AG09309 (cell line): ENCODE data around the gene RCVRN.

Experiments
- DNase-seq: peaks from one replicate; pipeline ENCODE4 v3.0.0-alpha.2; 2010; ENCODE audit warnings: low read depth
- H3K4me3 ChIP-seq: 2 replicates; pipeline ENCODE4 v1.5.1; 2011; ENCODE audit warnings: mild to moderate bottlenecking, low read depth, low read length, moderate library complexity; ENCODE audit not compliant: control insufficient read depth
- TF ChIP-seq, protein P1 (sequence below): IDR thresholded peaks from 2 replicates; pipeline ENCODE4 v1.5.1; 2011; ENCODE audit warnings: mild to moderate bottlenecking, low read depth, low read length, inconsistent platforms; ENCODE audit not compliant: insufficient read depth, control insufficient read depth; ENCODE audit errors: missing control alignments

The RCVRN gene

DNA sequence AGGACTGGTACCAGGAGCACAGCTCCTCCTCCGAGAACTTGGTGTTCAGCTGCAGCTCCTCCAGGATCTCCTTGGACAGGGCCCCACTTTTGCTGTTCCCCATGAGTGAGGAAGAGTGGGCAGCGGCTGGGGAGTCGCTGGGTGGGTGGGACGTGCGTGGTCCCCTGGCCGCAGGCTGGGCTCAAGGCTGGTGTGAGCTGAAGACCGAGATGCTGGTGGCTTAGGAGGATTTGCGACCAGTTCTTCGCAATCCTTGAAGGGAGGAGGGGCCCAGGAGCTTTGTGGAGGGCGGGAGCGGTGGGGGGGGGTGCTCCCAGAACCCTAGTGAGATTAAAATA is at the start of gene RCVRN:
TSS of gene RCVRN (minus strand) at position 194 of the 338 bp plus-strand sequence. CDS start at position 103, 91 bp downstream.
- no peak for DNase-seq
- TF ChIP-seq, protein P1, sequence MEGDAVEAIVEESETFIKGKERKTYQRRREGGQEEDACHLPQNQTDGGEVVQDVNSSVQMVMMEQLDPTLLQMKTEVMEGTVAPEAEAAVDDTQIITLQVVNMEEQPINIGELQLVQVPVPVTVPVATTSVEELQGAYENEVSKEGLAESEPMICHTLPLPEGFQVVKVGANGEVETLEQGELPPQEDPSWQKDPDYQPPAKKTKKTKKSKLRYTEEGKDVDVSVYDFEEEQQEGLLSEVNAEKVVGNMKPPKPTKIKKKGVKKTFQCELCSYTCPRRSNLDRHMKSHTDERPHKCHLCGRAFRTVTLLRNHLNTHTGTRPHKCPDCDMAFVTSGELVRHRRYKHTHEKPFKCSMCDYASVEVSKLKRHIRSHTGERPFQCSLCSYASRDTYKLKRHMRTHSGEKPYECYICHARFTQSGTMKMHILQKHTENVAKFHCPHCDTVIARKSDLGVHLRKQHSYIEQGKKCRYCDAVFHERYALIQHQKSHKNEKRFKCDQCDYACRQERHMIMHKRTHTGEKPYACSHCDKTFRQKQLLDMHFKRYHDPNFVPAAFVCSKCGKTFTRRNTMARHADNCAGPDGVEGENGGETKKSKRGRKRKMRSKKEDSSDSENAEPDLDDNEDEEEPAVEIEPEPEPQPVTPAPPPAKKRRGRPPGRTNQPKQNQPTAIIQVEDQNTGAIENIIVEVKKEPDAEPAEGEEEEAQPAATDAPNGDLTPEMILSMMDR = no peak
- no peak within 1 kb of the TSS for H3K4me3 ChIP-seq

DNA sequence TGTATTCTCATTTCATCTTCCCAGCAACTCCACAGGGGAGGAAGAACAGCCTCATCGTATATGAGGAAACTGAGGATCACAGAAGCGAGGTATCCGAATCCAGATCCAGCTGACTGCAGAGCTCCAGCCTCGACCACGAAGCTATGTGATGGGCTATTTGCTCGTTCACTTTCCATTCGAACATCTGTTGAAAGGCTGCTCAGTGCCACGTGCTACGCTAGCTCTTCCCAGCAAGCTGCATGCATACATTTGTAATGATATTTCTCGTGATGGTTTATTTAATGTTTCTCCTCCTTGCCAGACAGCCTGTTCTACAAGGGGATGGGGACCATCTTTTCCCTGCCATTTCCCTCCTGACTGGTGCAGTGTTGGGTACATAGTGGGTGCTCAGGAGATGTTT is 48.4 kb upstream of the RCVRN start:
- DNase-seq = no peak
- TF ChIP-seq, protein P1 = no peak
- H3K4me3 ChIP-seq = no peak overlapping the region

DNA sequence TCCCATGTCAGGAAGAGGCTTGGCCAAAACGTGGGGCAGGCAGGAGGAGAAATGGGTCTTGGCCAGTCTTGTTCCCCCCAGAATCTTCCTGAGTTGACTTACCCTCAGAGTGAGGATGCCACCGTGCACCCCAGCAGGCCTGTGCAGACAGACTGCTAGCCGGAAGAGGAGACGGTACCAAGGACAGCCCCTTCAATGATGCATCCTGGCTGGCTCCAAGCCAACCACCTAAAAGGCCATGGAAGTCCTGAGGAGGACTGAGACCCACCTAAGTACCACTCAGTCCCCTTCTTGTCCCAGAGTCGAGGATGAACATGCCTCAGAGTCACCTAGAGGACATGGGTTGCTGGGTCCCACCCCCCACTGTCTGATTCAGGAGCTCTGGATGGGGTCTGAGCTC is 46.7 kb upstream of the RCVRN start:
- TF ChIP-seq, protein P1 = no peak
- no peak overlapping the region for H3K4me3 ChIP-seq
- no peak for DNase-seq

DNA sequence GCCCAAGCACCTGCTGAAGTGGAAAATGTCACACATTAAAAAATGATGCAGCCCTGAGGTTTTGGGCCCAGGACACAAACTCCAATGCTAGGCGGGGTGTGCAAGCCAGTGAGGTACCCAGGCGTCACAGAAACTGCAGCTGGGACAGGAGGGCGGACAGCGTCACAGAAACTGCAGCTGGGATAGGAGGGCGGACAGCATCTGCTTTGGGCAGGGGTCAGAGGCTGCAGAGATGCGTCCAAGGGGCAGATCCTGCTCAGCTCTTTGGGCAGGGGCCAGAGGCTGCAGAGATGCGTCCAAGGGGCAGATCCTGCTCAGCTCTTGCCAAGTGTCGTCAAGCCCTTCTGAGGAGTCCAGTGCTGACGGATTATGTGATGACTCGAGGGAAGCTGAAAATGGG is 43.9 kb upstream of the RCVRN start:
- TF ChIP-seq, protein P1 = no peak
- DNase-seq = no peak
- no peak overlapping the region for H3K4me3 ChIP-seq

DNA sequence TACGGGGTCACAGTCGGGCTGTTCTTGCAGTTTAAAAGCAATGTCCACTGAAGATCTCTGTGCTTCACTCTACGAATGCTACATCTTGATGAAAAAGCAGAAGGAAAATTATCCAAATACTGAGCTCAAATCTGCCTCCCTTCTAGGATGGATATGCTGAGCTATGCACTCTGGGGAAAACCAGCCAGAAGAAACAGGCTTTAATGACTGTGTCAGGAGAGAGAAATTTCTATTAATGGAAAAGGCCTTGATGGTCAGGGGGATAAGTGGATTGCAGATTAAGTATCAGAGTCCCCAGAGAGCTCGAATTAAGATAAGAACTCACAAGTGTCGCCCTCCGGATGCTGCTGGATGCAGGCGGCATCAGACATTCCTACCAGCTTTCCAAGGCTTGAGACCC is 39.6 kb upstream of the RCVRN start:
- no peak for DNase-seq
- TF ChIP-seq, protein P1 = no peak
- H3K4me3 ChIP-seq = no peak overlapping the region

DNA sequence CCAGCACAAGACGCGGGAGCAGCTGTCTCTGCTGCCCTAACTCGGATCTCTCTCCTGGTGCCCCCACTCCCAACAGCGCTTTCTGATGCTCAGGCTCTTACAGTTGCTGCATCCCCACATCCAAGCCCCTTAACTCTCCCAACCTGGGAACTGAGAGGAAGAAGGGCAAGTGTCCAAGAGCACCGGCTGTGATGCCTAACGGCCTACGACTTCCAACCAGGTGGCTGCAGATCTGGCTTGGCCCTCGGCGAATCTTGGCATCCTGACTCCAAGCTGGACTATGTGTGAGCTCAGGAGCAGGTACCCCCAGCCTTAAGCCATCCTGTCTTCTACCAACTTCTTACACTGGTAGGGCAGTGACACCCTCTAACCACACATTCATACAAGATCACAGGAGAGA is 38.3 kb upstream of the RCVRN start:
- H3K4me3 ChIP-seq = no peak overlapping the region
- TF ChIP-seq, protein P1 = no peak
- no peak for DNase-seq

DNA sequence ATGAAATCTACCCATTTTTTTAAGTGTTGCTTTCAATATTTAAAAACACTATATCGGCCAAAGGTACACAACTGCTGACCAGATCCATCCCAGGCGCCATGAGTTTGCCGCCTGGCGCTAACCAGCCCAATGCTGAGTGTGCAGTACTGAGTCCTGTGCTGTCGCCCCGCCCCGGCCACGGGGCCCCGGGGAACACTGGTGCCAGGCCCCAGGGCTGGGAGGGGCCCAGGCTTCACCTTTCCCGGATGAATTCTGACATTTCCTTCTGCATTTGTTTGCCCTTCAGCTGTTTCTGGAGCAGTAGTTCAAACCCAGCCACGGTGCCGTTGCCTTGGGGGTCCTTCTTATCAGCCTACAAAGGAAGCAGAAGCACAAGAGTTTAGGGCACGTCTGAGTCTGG is 37.8 kb upstream of the RCVRN start:
- no peak for DNase-seq
- TF ChIP-seq, protein P1 = no peak
- H3K4me3 ChIP-seq = no peak overlapping the region
